ENCODE data around the gene STEAP4.
"Not testable (repeated sequence)": the region's sequence is repeated elsewhere in the genome, so short reads cannot be mapped to it uniquely, and the experiment has no call there.

STEAP4 gene

GRCh38 chr7:88312061-88312663 lies 5.5 kb upstream of the STEAP4 start:
- no peak for DNase-seq (ENCODE audit: low spot score)

- DNase-seq (ENCODE audit: low spot score), result no peak
These were observed 5.0 kb upstream of the STEAP4 start for GRCh38 chr7:88311675-88312036.

- no peak for DNase-seq (ENCODE audit: low spot score)
These were observed 4.4 kb upstream of the STEAP4 start for GRCh38 chr7:88310956-88311674.

GRCh38 chr7:88309819-88310218 lies 3.1 kb upstream of the STEAP4 start:
- DNase-seq (ENCODE audit: low spot score), result no peak

GRCh38 chr7:88307823-88308222 lies 1.1 kb upstream of the STEAP4 start:
- no peak for DNase-seq (ENCODE audit: low spot score)

GRCh38 chr7:88307412-88307811 lies 718 bp upstream of the STEAP4 start:
- DNase-seq (ENCODE audit: low spot score), result no peak

GRCh38 chr7:88305044-88305443 lies 1.6 kb downstream of the STEAP4 start:
- DNase-seq (ENCODE audit: low spot score), result no peak

- no peak for DNase-seq (ENCODE audit: low spot score)
These were observed 4.2 kb downstream of the STEAP4 start for GRCh38 chr7:88302486-88302885.

GRCh38 chr7:88301924-88302323 lies 4.8 kb downstream of the STEAP4 start:
- DNase-seq (ENCODE audit: low spot score), result no peak

- DNase-seq (ENCODE audit: low spot score), result no peak
These were observed 6.2 kb downstream of the STEAP4 start for GRCh38 chr7:88300401-88300945.

GRCh38 chr7:88299126-88299525 lies 7.6 kb downstream of the STEAP4 start:
- DNase-seq (ENCODE audit: low spot score), result no peak

- no peak for DNase-seq (ENCODE audit: low spot score)
These were observed 12.8 kb downstream of the STEAP4 start for GRCh38 chr7:88293866-88294265.

GRCh38 chr7:88291398-88292173 lies 15.1 kb downstream of the STEAP4 start:
- DNase-seq (ENCODE audit: low spot score), result no peak

GRCh38 chr7:88290491-88290890 lies 16.2 kb downstream of the STEAP4 start:
- DNase-seq (ENCODE audit: low spot score), result no peak

GRCh38 chr7:88289564-88290025 lies 17.1 kb downstream of the STEAP4 start:
- no peak for DNase-seq (ENCODE audit: low spot score)

GRCh38 chr7:88281749-88282148 lies 24.9 kb downstream of the STEAP4 start:
- DNase-seq (ENCODE audit: low spot score), result no peak

- DNase-seq (ENCODE audit: low spot score), result no peak
These were observed 25.9 kb downstream of the STEAP4 start for GRCh38 chr7:88280801-88281200.

GRCh38 chr7:88279323-88279722 lies 27.4 kb downstream of the STEAP4 start:
- DNase-seq (ENCODE audit: low spot score), result no peak

- no peak for DNase-seq (ENCODE audit: low spot score)
These were observed 27.8 kb downstream of the STEAP4 start for GRCh38 chr7:88278881-88279280.

- no peak for DNase-seq (ENCODE audit: low spot score)
These were observed 30.0 kb downstream of the STEAP4 start for GRCh38 chr7:88276605-88277153.

GRCh38 chr7:88274856-88275255 lies 31.8 kb downstream of the STEAP4 start:
- not testable (repeated sequence) for DNase-seq (ENCODE audit: low spot score)

GRCh38 chr7:88269586-88269985 lies 37.1 kb downstream of the STEAP4 start:
- no peak for DNase-seq (ENCODE audit: low spot score)
